ENCODE results near the gene FTO.

Gene FTO

GRCh38 chr16:53707671-53708070 lies 3.7 kb downstream of the FTO start:
- FAIRE-seq (no peak), DNase-seq (ENCODE audit: extremely low spot score, insufficient read length, low read depth) (no peak)

GRCh38 chr16:53708490-53708889 lies 4.5 kb downstream of the FTO start:
- DNase-seq (ENCODE audit: extremely low spot score, insufficient read length, low read depth): no peak
- FAIRE-seq: no peak

- FAIRE-seq: no peak
- no peak for DNase-seq (ENCODE audit: extremely low spot score, insufficient read length, low read depth)
Measured at GRCh38 chr16:53711390-53711789, 7.4 kb downstream of the FTO start.

GRCh38 chr16:53712065-53712464 lies 8.1 kb downstream of the FTO start:
- no peak for FAIRE-seq
- DNase-seq (ENCODE audit: extremely low spot score, insufficient read length, low read depth): no peak

GRCh38 chr16:53713403-53714204 lies 9.6 kb downstream of the FTO start:
- DNase-seq (ENCODE audit: extremely low spot score, insufficient read length, low read depth) (no peak), FAIRE-seq (no peak)

GRCh38 chr16:53714205-53715022 lies 10.5 kb downstream of the FTO start:
- no peak for DNase-seq (ENCODE audit: extremely low spot score, insufficient read length, low read depth)
- FAIRE-seq: no peak

GRCh38 chr16:53715023-53715384 lies 11.0 kb downstream of the FTO start:
- FAIRE-seq (no peak), DNase-seq (ENCODE audit: extremely low spot score, insufficient read length, low read depth) (no peak)

GRCh38 chr16:53717577-53717976 lies 13.6 kb downstream of the FTO start:
- FAIRE-seq (no peak), DNase-seq (ENCODE audit: extremely low spot score, insufficient read length, low read depth) (no peak)

GRCh38 chr16:53721017-53721416 lies 17.1 kb downstream of the FTO start:
- FAIRE-seq (no peak), DNase-seq (ENCODE audit: extremely low spot score, insufficient read length, low read depth) (no peak)

GRCh38 chr16:53726625-53727024 lies 22.7 kb downstream of the FTO start:
- no peak for DNase-seq (ENCODE audit: extremely low spot score, insufficient read length, low read depth)
- FAIRE-seq: no peak

- FAIRE-seq (no peak), DNase-seq (ENCODE audit: extremely low spot score, insufficient read length, low read depth) (no peak)
Measured at GRCh38 chr16:53730693-53731092, 26.7 kb downstream of the FTO start.

GRCh38 chr16:53732296-53732929 lies 28.5 kb downstream of the FTO start:
- DNase-seq (ENCODE audit: extremely low spot score, insufficient read length, low read depth) (no peak), FAIRE-seq (no peak)

- FAIRE-seq (no peak), DNase-seq (ENCODE audit: extremely low spot score, insufficient read length, low read depth) (no peak)
Measured at GRCh38 chr16:53734908-53735307, 31.0 kb downstream of the FTO start.

- DNase-seq (ENCODE audit: extremely low spot score, insufficient read length, low read depth): no peak
- FAIRE-seq: no peak
Measured at GRCh38 chr16:53736297-53736696, 32.3 kb downstream of the FTO start.

GRCh38 chr16:53737552-53737951 lies 33.6 kb downstream of the FTO start:
- no peak for DNase-seq (ENCODE audit: extremely low spot score, insufficient read length, low read depth)
- no peak for FAIRE-seq

GRCh38 chr16:53740476-53740875 lies 36.5 kb downstream of the FTO start:
- FAIRE-seq (no peak), DNase-seq (ENCODE audit: extremely low spot score, insufficient read length, low read depth) (no peak)

- no peak for FAIRE-seq
- no peak for DNase-seq (ENCODE audit: extremely low spot score, insufficient read length, low read depth)
Measured at GRCh38 chr16:53740933-53741531, 37.1 kb downstream of the FTO start.

GRCh38 chr16:53741546-53741945 lies 37.6 kb downstream of the FTO start:
- no peak for FAIRE-seq

GRCh38 chr16:53743149-53743566 lies 39.2 kb downstream of the FTO start:
- DNase-seq (ENCODE audit: extremely low spot score, insufficient read length, low read depth): no peak
- FAIRE-seq: peak; percentile 79

More at GRCh38 chr16:53741546-53741945, 37.6 kb downstream of the FTO start:
- no peak for DNase-seq (ENCODE audit: extremely low spot score, insufficient read length, low read depth)

GRCh38 chr16:53744449-53744848 lies 40.5 kb downstream of the FTO start:
- DNase-seq (ENCODE audit: extremely low spot score, insufficient read length, low read depth): no peak
- FAIRE-seq: peak; percentile 29
